ENCODE results near the gene GPR22. TPM values are rescaled to one million over a fixed set of nuclear protein-coding genes. Genes with fewer than 3 reads are reported as not detected.

GPR22 gene
- total and polyA plus RNA-seq, 10 of the 15 experiments (the other 5 are each of a cell fraction or from before 2014, with no cell fraction given), result 0.11 to 0.71 (median 0.47) TPM; not detected in 6

GRCh38 chr7:107428642-107429041 lies 41.2 kb upstream of the GPR22 start:
- no TSS peak for BruUV-seq (replicated peaks)
- no peak overlapping the region for H3K27ac ChIP-seq (ENCODE audit: control insufficient read depth, insufficient read depth)
- no peaks in the 10 kb centered on the region for H3K36me3 ChIP-seq (ENCODE audit: control insufficient read depth in 2 of 2, insufficient read depth in 2 of 2, low read length in 1 of 2)
- ATAC-seq, result no peak
- H2AFZ ChIP-seq (ENCODE audit: control insufficient read depth, low read depth, low read length), result no peak overlapping the region
- SMC1A ChIA-PET (ENCODE audit: uncharacterized antibody, unreplicated experiment), result interaction anchor here (1.1 kb wide), 2 partner anchors 9 to 298 kb away, joined by 3 to 4 read pairs; no protein-coding TSS in a partner anchor
- peaks cover 3% of the 10 kb centered on the region for H3K9me3 ChIP-seq (replicated peaks; ENCODE audit: control insufficient read depth, insufficient read depth, low read length)
- POLR2A ChIA-PET, result no interaction called here
- no peaks in the 10 kb centered on the region for H4K20me1 ChIP-seq (ENCODE audit: control insufficient read depth, insufficient read depth)
- FAIRE-seq, result no peak
- WGBS (ENCODE audit: insufficient coverage, insufficient replicate concordance, low lambda C conversion rate, missing lambda C conversion rate), result 100% methylated on average over 1 of the region's 1 CpG
- RAD21 ChIA-PET (ENCODE audit: unreplicated experiment), result interaction anchor here (0.6 kb wide), 1 partner anchor 49 kb away, joined by 3 read pairs; no protein-coding TSS in a partner anchor
- no peaks in the 10 kb centered on the region for H3K4me1 ChIP-seq (ENCODE audit: control insufficient read depth, insufficient read depth, low read length)
- no peak overlapping the region for H3K4me2 ChIP-seq (ENCODE audit: control insufficient read depth, insufficient read depth)
- CTCF ChIA-PET, result interaction anchor here (0.9 kb wide), 1 partner anchor 9 kb away, joined by 3 read pairs; no protein-coding TSS in a partner anchor
- DNase-seq (ENCODE audit: low read depth, low spot score), result no peak
- H3K79me2 ChIP-seq (ENCODE audit: control insufficient read depth, insufficient read depth, low read length), result no peaks in the 10 kb centered on the region
- intact Hi-C loops (cut with micrococcal nuclease; ENCODE audit: unreplicated experiment) (no loop called here), in situ Hi-C loops (cut with MboI) (no loop called here)
- H3K9ac ChIP-seq (ENCODE audit: control insufficient read depth, insufficient read depth, low read length), result no peak overlapping the region
- H3K4me3 ChIP-seq, result no peak overlapping the region
- H3K27me3 ChIP-seq (replicated peaks in 1 of 2; ENCODE audit: control insufficient read depth in 2 of 2, insufficient read depth in 2 of 2, low read length in 1 of 2), result no peaks in the 10 kb centered on the region
- TF ChIP-seq BRCA1 (IDR thresholded peaks at IDR 0.05; ENCODE audit: low read depth, low read length) (no peak), SREBF1 (IDR thresholded peaks at IDR 0.05; ENCODE audit: low read length) (no peak), EP300 (IDR thresholded peaks at IDR 0.05; ENCODE audit: borderline replicate concordance in 1 of 2, control insufficient read depth in 1 of 2, low read depth in 2 of 2, low read length in 2 of 2) (no peak), CBFB (IDR thresholded peaks at IDR 0.05; ENCODE audit: low read depth) (no peak), NFYB (IDR thresholded peaks at IDR 0.05; ENCODE audit: insufficient read depth, low read depth, low read length) (no peak), SMAD1 (IDR thresholded peaks at IDR 0.05; ENCODE audit: low read depth, partially characterized antibody) (no peak), MYB (IDR thresholded peaks at IDR 0.05; ENCODE audit: borderline replicate concordance, low read depth, low read length) (no peak), FOXM1 (IDR thresholded peaks at IDR 0.05; ENCODE audit: low read depth, low read length) (no peak), NBN (IDR thresholded peaks at IDR 0.05) (no peak), SUZ12 (IDR thresholded peaks at IDR 0.05; ENCODE audit: unreplicated experiment) (no peak), POLR2A (IDR thresholded peaks at IDR 0.05; ENCODE audit: low read depth, low read length) (no peak), EED (IDR thresholded peaks at IDR 0.05; ENCODE audit: low read depth) (no peak), CUX1 (IDR thresholded peaks at IDR 0.05; ENCODE audit: insufficient replicate concordance, low read depth, low read length) (no peak), SMC3 (IDR thresholded peaks at IDR 0.05; ENCODE audit: borderline replicate concordance, low read length) (no peak), RUNX3 (IDR thresholded peaks at IDR 0.05; ENCODE audit: low read length) (no peak)
- TF ChIP-seq, protein P1, sequence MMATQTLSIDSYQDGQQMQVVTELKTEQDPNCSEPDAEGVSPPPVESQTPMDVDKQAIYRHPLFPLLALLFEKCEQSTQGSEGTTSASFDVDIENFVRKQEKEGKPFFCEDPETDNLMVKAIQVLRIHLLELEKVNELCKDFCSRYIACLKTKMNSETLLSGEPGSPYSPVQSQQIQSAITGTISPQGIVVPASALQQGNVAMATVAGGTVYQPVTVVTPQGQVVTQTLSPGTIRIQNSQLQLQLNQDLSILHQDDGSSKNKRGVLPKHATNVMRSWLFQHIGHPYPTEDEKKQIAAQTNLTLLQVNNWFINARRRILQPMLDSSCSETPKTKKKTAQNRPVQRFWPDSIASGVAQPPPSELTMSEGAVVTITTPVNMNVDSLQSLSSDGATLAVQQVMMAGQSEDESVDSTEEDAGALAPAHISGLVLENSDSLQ (IDR thresholded peaks at IDR 0.05), result no peak
- TF ChIP-seq, protein P2, sequence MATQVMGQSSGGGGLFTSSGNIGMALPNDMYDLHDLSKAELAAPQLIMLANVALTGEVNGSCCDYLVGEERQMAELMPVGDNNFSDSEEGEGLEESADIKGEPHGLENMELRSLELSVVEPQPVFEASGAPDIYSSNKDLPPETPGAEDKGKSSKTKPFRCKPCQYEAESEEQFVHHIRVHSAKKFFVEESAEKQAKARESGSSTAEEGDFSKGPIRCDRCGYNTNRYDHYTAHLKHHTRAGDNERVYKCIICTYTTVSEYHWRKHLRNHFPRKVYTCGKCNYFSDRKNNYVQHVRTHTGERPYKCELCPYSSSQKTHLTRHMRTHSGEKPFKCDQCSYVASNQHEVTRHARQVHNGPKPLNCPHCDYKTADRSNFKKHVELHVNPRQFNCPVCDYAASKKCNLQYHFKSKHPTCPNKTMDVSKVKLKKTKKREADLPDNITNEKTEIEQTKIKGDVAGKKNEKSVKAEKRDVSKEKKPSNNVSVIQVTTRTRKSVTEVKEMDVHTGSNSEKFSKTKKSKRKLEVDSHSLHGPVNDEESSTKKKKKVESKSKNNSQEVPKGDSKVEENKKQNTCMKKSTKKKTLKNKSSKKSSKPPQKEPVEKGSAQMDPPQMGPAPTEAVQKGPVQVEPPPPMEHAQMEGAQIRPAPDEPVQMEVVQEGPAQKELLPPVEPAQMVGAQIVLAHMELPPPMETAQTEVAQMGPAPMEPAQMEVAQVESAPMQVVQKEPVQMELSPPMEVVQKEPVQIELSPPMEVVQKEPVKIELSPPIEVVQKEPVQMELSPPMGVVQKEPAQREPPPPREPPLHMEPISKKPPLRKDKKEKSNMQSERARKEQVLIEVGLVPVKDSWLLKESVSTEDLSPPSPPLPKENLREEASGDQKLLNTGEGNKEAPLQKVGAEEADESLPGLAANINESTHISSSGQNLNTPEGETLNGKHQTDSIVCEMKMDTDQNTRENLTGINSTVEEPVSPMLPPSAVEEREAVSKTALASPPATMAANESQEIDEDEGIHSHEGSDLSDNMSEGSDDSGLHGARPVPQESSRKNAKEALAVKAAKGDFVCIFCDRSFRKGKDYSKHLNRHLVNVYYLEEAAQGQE (IDR thresholded peaks at IDR 0.05; ENCODE audit: low read depth, low read length), result no peak

Data from GM12878 (cell line).